ENCODE results near the gene ANKRD66. TPM values are rescaled to one million over a fixed set of nuclear protein-coding genes. Genes with fewer than 3 reads are reported as not detected.

The ANKRD66 gene
- not detected for polyA plus RNA-seq

DNA sequence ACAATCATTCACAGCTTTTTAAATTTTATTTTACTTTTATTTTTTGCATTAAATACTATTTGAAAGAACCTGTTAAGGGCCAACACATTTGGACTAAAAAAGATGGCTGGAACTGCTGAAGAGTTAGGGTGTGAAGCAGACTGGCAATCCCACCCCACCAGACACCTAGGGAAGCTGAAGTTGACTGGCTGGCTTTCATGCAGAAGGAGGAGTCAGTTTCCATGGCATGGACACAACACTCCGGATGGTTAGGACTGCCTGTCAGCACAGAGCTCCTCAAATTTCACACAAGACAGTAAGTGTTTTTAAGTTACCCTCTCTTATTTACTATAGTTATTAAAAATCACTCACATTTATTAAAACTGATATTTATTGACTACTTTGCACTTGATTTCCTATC is at the start of gene ANKRD66:
TSS of gene ANKRD66 (plus strand) at position 238 of the 400 bp plus-strand sequence. CDS start 5,016 bp downstream, outside the sequence.
- H3K4me1 ChIP-seq (ENCODE audit: control insufficient read depth in 2 of 2, insufficient read depth in 2 of 2, low read length in 1 of 2), result no peaks in the 10 kb centered on the region

DNA sequence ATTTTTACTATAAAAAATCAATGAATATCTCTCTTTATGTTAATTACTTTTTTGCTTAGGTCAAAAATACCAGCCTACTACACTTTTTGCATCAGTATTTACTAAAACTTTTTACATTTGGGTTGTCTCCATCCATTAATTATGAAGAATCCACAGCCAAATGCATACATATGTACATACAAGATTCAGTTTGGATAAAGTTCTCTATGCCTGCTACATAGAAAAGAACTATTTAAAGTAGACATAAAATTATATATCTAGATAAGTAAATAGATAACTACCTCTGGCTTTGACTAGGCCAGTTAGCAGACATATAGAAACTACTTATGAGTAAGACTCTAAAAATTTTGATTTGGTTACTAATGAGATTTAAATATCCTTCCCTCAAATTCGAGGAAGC is 46.8 kb upstream of the ANKRD66 start:
- Histone ChIP-seq H3K4me1 (ENCODE audit: control insufficient read depth in 2 of 2, insufficient read depth in 2 of 2, low read length in 1 of 2) (no peaks in the 10 kb centered on the region), H3K27me3 (ENCODE audit: control insufficient read depth in 1 of 2, insufficient read depth in 2 of 2, low read length in 2 of 2) (no peaks in the 10 kb centered on the region), H3K9me3 (ENCODE audit: control insufficient read depth in 2 of 2, insufficient read depth in 1 of 2, low read depth in 1 of 2, low read length in 1 of 2) (no peaks in the 10 kb centered on the region), H3K36me3 (ENCODE audit: control insufficient read depth in 2 of 2, insufficient read depth in 2 of 2, low read length in 1 of 2) (no peaks in the 10 kb centered on the region), H3K4me3 (ENCODE audit: low read depth in 1 of 2, low read length in 2 of 2) (no peak overlapping the region), H3K27ac (ENCODE audit: low read depth in 2 of 2, low read length in 1 of 2) (no peak overlapping the region)
- WGBS, 2 donors, result 69 to 70% methylated on average over 1 of the region's 1 CpG

More for the DNA sequence above, at the start of gene ANKRD66:
- H3K27me3 ChIP-seq (ENCODE audit: control insufficient read depth in 1 of 2, insufficient read depth in 2 of 2, low read length in 2 of 2), result no peaks in the 10 kb centered on the region
- H3K36me3 ChIP-seq (ENCODE audit: control insufficient read depth in 2 of 2, insufficient read depth in 2 of 2, low read length in 1 of 2), result no peaks in the 10 kb centered on the region
- 52 to 73% methylated on average over 1 of the region's 1 CpG for WGBS, 2 donors
- no peak within 1 kb of the TSS for H3K4me3 ChIP-seq (ENCODE audit: low read depth in 1 of 2, low read length in 2 of 2)
- H3K9me3 ChIP-seq (ENCODE audit: control insufficient read depth in 2 of 2, insufficient read depth in 1 of 2, low read depth in 1 of 2, low read length in 1 of 2), result no peaks in the 10 kb centered on the region
- no peak within 1 kb of the TSS for H3K27ac ChIP-seq (ENCODE audit: low read depth in 2 of 2, low read length in 1 of 2)

DNA sequence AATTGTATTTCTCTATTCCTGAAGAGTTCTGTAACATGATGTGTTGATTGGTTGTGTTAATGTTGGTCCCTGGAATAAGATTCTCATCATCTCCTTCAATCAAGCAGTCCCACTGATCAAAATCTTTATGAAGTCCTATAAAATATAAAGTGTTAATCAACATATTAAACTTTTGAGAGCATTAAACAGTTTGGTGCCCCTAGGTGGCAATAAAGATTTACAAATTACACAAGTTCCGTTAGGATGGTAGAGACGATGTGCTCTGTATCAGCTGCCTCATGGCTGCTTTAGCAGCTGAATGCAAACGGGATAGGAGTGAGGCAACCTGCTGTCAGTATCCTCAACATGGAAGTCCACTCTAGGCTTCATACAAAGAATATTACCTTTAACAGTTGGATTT is 42.2 kb upstream of the ANKRD66 start:
- H3K9me3 ChIP-seq (ENCODE audit: control insufficient read depth in 2 of 2, insufficient read depth in 1 of 2, low read depth in 1 of 2, low read length in 1 of 2), result no peaks in the 10 kb centered on the region
- no peaks in the 10 kb centered on the region for H3K36me3 ChIP-seq (ENCODE audit: control insufficient read depth in 2 of 2, insufficient read depth in 2 of 2, low read length in 1 of 2)
- 10 to 11% methylated on average over 3 of the region's 3 CpGs for WGBS, 2 donors
- H3K27ac ChIP-seq (ENCODE audit: low read depth in 2 of 2, low read length in 1 of 2), result no peak overlapping the region
- no peaks in the 10 kb centered on the region for H3K27me3 ChIP-seq (ENCODE audit: control insufficient read depth in 1 of 2, insufficient read depth in 2 of 2, low read length in 2 of 2)
- H3K4me1 ChIP-seq (ENCODE audit: control insufficient read depth in 2 of 2, insufficient read depth in 2 of 2, low read length in 1 of 2), result no peaks in the 10 kb centered on the region
- no peak overlapping the region for H3K4me3 ChIP-seq (ENCODE audit: low read depth in 1 of 2, low read length in 2 of 2)

DNA sequence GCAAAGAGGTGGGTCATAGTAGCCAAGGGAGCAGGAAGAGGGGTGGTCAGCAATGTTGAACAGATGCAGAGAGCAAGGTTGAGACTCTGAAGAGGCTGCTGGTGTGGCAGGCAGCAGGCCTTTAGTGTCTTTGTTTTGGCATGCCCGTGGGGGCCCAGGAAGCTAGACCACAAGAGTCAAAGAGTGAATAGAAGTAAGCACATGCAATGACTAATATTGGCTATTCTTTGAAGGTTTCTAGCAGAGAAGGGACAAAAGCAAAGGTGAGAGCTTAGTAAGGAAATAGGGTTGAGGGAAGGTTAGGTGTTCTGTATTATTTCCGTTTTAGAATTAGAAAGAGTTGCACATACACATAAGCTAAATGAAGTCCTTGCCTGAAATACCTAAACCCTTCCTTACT is 40.3 kb upstream of the ANKRD66 start:
- H3K4me3 ChIP-seq (ENCODE audit: low read depth in 1 of 2, low read length in 2 of 2), result no peak overlapping the region
- H3K27me3 ChIP-seq (ENCODE audit: control insufficient read depth in 1 of 2, insufficient read depth in 2 of 2, low read length in 2 of 2), result no peaks in the 10 kb centered on the region
- H3K4me1 ChIP-seq (ENCODE audit: control insufficient read depth in 2 of 2, insufficient read depth in 2 of 2, low read length in 1 of 2), result no peaks in the 10 kb centered on the region
- no peaks in the 10 kb centered on the region for H3K9me3 ChIP-seq (ENCODE audit: control insufficient read depth in 2 of 2, insufficient read depth in 1 of 2, low read depth in 1 of 2, low read length in 1 of 2)
- H3K27ac ChIP-seq (ENCODE audit: low read depth in 2 of 2, low read length in 1 of 2), result no peak overlapping the region
- WGBS, 2 donors, result 72 to 84% methylated on average over 2 of the region's 2 CpGs
- no peaks in the 10 kb centered on the region for H3K36me3 ChIP-seq (ENCODE audit: control insufficient read depth in 2 of 2, insufficient read depth in 2 of 2, low read length in 1 of 2)

DNA sequence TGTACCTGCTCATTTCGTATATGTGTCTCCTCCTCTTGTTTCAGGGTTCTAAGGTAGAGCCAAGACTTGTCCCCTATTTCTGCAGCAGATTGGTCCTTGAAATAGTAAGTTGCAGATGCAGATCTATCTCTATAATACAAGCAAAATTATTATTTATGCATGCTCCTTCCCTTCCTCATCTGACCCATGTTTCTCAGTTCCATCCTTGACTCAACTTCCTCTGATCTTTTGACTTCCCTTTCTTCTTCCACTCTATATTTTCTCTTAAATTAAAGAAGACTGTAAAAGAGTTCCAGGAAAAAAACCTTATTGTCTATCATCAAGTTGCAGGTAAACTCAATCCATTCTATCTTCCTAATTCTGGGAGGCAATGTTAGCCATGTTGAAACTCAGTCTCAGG is 35.2 kb upstream of the ANKRD66 start:
- peaks cover 0 to 3% of the 10 kb centered on the region in 2 donors for H3K9me3 ChIP-seq (ENCODE audit: control insufficient read depth in 2 of 2, insufficient read depth in 1 of 2, low read depth in 1 of 2, low read length in 1 of 2)
- H3K4me3 ChIP-seq (ENCODE audit: low read depth in 1 of 2, low read length in 2 of 2), result no peak overlapping the region
- no peaks in the 10 kb centered on the region for H3K27me3 ChIP-seq (ENCODE audit: control insufficient read depth in 1 of 2, insufficient read depth in 2 of 2, low read length in 2 of 2)
- H3K36me3 ChIP-seq (ENCODE audit: control insufficient read depth in 2 of 2, insufficient read depth in 2 of 2, low read length in 1 of 2), result no peaks in the 10 kb centered on the region
- no peaks in the 10 kb centered on the region for H3K4me1 ChIP-seq (ENCODE audit: control insufficient read depth in 2 of 2, insufficient read depth in 2 of 2, low read length in 1 of 2)
- WGBS, 2 donors, result 81 to 88% methylated on average over 1 of the region's 1 CpG
- no peak overlapping the region for H3K27ac ChIP-seq (ENCODE audit: low read depth in 2 of 2, low read length in 1 of 2)

DNA sequence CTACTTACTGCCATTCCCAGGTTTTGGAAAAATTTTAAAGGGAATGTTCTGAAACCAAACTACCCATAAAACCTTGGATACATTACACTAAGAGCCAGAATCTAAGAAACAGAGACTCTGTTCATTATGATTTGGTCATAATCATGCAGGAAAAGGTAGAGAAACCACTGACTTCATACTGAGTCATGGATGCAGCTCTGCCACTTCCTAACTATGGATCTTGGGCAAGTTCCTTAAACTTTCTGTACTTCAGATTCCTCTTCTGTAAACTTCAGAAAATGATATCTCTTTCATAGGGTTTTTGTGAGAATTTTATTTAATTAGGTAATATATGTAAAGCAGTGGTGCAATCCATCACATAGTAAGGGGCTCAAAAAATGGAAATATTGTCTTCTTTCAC is 31.6 kb upstream of the ANKRD66 start:
- H3K4me3 ChIP-seq (ENCODE audit: low read depth in 1 of 2, low read length in 2 of 2), result no peak overlapping the region
- H3K9me3 ChIP-seq (ENCODE audit: control insufficient read depth in 2 of 2, insufficient read depth in 1 of 2, low read depth in 1 of 2, low read length in 1 of 2), result peaks cover 0 to 3% of the 10 kb centered on the region in 2 donors
- H3K36me3 ChIP-seq (ENCODE audit: control insufficient read depth in 2 of 2, insufficient read depth in 2 of 2, low read length in 1 of 2), result no peaks in the 10 kb centered on the region
- H3K27ac ChIP-seq (ENCODE audit: low read depth in 2 of 2, low read length in 1 of 2), result no peak overlapping the region
- H3K4me1 ChIP-seq (ENCODE audit: control insufficient read depth in 2 of 2, insufficient read depth in 2 of 2, low read length in 1 of 2), result no peaks in the 10 kb centered on the region
- no peaks in the 10 kb centered on the region for H3K27me3 ChIP-seq (ENCODE audit: control insufficient read depth in 1 of 2, insufficient read depth in 2 of 2, low read length in 2 of 2)

DNA sequence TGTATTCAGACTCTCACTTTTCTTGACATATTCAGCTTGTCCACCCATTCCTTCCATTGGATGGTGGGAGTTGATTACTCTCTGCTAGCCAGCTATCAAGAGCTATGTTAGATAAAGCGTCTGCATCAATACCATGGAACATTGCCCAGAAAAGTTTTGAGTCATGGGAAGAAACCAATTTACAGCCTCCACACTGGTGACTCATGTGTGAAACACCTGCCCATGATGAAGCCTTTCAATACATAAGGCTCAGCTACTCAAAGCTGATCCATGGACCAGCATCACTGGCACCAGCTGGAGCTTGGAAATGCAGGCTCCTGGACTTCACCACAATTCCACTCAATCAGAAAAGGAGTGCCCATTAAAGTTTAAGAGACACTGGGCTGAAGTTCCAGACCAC is 27.6 kb upstream of the ANKRD66 start:
- Histone ChIP-seq H3K27ac (ENCODE audit: low read depth in 2 of 2, low read length in 1 of 2) (no peak overlapping the region), H3K9me3 (ENCODE audit: control insufficient read depth in 2 of 2, insufficient read depth in 1 of 2, low read depth in 1 of 2, low read length in 1 of 2) (no peaks in the 10 kb centered on the region), H3K4me1 (ENCODE audit: control insufficient read depth in 2 of 2, insufficient read depth in 2 of 2, low read length in 1 of 2) (no peaks in the 10 kb centered on the region), H3K4me3 (ENCODE audit: low read depth in 1 of 2, low read length in 2 of 2) (no peak overlapping the region), H3K27me3 (ENCODE audit: control insufficient read depth in 1 of 2, insufficient read depth in 2 of 2, low read length in 2 of 2) (peaks cover 0 to 4% of the 10 kb centered on the region in 2 donors), H3K36me3 (ENCODE audit: control insufficient read depth in 2 of 2, insufficient read depth in 2 of 2, low read length in 1 of 2) (no peaks in the 10 kb centered on the region)
- WGBS, 2 donors, result 39 to 47% methylated on average over 1 of the region's 1 CpG

DNA sequence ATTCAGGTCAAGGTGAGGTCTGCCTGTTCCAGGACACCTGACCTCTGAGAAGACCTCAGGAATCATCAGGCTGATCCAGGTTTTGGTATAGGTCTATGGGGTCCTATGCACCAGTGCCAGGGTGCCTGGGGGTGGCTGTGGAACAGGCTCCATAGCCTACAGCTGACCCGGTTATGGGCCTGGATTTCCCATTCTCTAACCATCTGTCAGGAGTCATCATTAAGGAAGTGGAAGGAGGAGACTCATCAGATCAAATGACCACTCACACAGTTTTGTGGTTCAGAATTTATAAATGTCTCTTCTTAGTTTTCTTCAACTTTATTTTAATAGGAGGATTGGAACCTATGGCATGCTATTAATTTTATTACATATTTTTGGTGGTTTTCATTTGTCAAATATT is 26.3 kb upstream of the ANKRD66 start:
- no peak overlapping the region for H3K27ac ChIP-seq (ENCODE audit: low read depth in 2 of 2, low read length in 1 of 2)
- H3K36me3 ChIP-seq (ENCODE audit: control insufficient read depth in 2 of 2, insufficient read depth in 2 of 2, low read length in 1 of 2), result no peaks in the 10 kb centered on the region
- H3K4me3 ChIP-seq (ENCODE audit: low read depth in 1 of 2, low read length in 2 of 2), result no peak overlapping the region
- H3K9me3 ChIP-seq (ENCODE audit: control insufficient read depth in 2 of 2, insufficient read depth in 1 of 2, low read depth in 1 of 2, low read length in 1 of 2), result no peaks in the 10 kb centered on the region
- H3K4me1 ChIP-seq (ENCODE audit: control insufficient read depth in 2 of 2, insufficient read depth in 2 of 2, low read length in 1 of 2), result no peaks in the 10 kb centered on the region
- 81 to 89% methylated on average over 1 of the region's 1 CpG for WGBS, 2 donors
- H3K27me3 ChIP-seq (ENCODE audit: control insufficient read depth in 1 of 2, insufficient read depth in 2 of 2, low read length in 2 of 2), result peaks cover 0 to 4% of the 10 kb centered on the region in 2 donors

DNA sequence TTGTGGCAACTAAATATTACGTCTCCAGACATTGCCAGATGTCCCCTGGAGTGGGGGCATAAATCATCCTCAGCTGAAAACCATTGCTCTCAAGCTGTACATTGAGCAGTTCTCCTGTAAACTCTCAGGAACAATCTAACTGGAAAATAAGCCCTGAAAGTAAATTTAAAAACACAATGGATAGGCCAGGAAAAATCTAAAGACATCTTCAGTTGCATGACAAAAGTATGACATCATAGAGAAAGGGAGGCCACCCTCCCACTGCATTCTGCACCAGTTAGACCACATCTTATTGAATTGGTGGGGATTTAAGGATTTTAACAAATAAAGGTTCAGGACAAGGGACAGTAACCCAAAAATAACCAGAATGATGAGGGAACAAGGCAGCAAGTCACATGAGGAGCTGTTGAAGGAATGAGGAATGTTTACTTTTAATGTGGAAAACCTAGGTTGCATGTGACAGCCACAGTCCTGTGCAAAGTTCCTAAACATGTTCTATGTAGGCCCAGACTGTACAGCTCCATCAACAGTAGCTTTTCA is 16.9 kb upstream of the ANKRD66 start:
- H3K4me3 ChIP-seq (ENCODE audit: low read depth in 1 of 2, low read length in 2 of 2), result no peak overlapping the region
- H3K36me3 ChIP-seq (ENCODE audit: control insufficient read depth in 2 of 2, insufficient read depth in 2 of 2, low read length in 1 of 2), result no peaks in the 10 kb centered on the region
- no peaks in the 10 kb centered on the region for H3K4me1 ChIP-seq (ENCODE audit: control insufficient read depth in 2 of 2, insufficient read depth in 2 of 2, low read length in 1 of 2)
- no peaks in the 10 kb centered on the region for H3K9me3 ChIP-seq (ENCODE audit: control insufficient read depth in 2 of 2, insufficient read depth in 1 of 2, low read depth in 1 of 2, low read length in 1 of 2)
- no peaks in the 10 kb centered on the region for H3K27me3 ChIP-seq (ENCODE audit: control insufficient read depth in 1 of 2, insufficient read depth in 2 of 2, low read length in 2 of 2)
- 75 to 78% methylated on average over 1 of the region's 1 CpG for WGBS, 2 donors
- no peak overlapping the region for H3K27ac ChIP-seq (ENCODE audit: low read depth in 2 of 2, low read length in 1 of 2)

DNA sequence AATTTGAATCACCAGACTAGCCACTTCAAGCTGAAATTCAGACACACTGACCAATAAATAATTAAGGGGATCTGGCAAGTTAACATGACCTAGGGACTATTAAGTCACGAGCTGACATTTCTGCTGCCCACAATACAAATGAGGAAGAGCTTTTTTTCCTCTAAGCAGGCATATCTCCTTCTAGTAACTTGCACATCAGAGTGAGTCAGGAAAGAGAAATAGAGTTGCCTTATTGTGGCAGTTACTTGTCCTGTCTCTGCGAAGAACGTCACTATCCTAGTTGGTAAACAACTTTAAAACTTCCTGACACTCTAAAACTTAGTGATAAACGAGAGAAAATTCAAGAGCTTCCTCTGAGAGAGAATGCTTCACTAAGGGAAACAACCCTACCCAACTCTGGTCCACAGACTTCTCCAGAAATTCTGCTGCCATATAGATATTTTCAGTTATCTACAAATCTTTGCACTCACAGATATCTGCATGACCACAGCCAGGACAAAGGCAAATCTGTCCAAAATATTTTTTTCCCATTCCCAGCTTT is 15.7 kb upstream of the ANKRD66 start:
- H3K9me3 ChIP-seq (ENCODE audit: control insufficient read depth in 2 of 2, insufficient read depth in 1 of 2, low read depth in 1 of 2, low read length in 1 of 2), result no peaks in the 10 kb centered on the region
- 57 to 60% methylated on average over 4 of the region's 4 CpGs for WGBS, 2 donors
- H3K27ac ChIP-seq (ENCODE audit: low read depth in 2 of 2, low read length in 1 of 2), result no peak overlapping the region
- peaks cover 0 to 7% of the 10 kb centered on the region in 2 donors for H3K4me1 ChIP-seq (ENCODE audit: control insufficient read depth in 2 of 2, insufficient read depth in 2 of 2, low read length in 1 of 2)
- H3K4me3 ChIP-seq (ENCODE audit: low read depth in 1 of 2, low read length in 2 of 2), result no peak overlapping the region
- H3K27me3 ChIP-seq (ENCODE audit: control insufficient read depth in 1 of 2, insufficient read depth in 2 of 2, low read length in 2 of 2), result no peaks in the 10 kb centered on the region
- no peaks in the 10 kb centered on the region for H3K36me3 ChIP-seq (ENCODE audit: control insufficient read depth in 2 of 2, insufficient read depth in 2 of 2, low read length in 1 of 2)
